ENCODE results near the gene CEP85.
A peak's percentile ranks its signal among the peaks of the same experiment; 100 is the strongest.
"Not testable (repeated sequence)": the region's sequence is repeated elsewhere in the genome, so short reads cannot be mapped to it uniquely, and the experiment has no call there.

Gene CEP85

GRCh38 chr1:26225033-26225831 lies 8.8 kb upstream of the CEP85 start:
- DNase-seq (ENCODE audit: low spot score): peak; percentile 89

DNA sequence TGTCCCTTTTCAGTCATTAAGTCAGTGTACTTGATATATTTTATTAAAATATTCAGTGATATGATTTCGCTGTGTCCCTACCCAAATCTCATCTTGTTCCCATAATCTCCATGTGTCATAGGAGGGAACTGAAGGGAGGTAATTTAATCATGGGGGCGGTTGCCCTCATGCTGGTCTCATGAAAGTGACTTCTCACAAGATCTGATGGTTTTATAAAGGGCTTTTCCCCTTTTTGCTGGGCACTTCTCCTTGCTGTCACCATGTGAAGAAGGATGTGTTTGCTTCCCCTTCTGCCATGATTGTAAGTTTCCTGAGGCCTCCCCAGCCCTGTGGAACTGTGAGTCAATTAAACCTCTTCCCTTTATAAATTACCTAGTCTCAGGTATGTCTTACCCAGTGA lies 3.3 kb upstream of the CEP85 start:
- DNase-seq (ENCODE audit: low spot score): not testable (repeated sequence)

GRCh38 chr1:26234644-26235370 lies 807 bp downstream of the CEP85 start:
- no peak for DNase-seq (ENCODE audit: low spot score)

GRCh38 chr1:26237230-26237966 lies 3.4 kb downstream of the CEP85 start:
- no peak for DNase-seq (ENCODE audit: low spot score)

- no peak for DNase-seq (ENCODE audit: low spot score)
Observed at GRCh38 chr1:26239936-26240335, 5.9 kb downstream of the CEP85 start.

DNA sequence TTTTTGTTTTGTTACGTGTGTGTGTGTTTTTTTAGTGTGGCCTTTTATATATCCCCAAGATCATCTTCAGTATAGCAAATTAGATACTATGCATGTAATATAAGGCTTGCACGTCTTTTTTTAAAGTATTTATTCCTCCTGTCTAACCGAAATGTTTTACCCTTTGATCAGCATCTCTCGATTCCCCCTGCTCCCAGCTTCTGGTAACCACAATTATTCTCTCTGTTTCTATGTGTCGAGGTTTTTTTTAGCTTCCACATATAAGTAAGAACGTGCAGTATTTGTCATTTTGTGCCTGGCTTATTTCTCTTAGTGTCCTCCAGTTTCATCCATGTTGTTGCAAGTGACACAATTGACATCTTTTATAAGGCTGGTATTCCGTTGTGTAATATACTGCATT lies 18.7 kb downstream of the CEP85 start:
- no peak for DNase-seq (ENCODE audit: low spot score)

DNA sequence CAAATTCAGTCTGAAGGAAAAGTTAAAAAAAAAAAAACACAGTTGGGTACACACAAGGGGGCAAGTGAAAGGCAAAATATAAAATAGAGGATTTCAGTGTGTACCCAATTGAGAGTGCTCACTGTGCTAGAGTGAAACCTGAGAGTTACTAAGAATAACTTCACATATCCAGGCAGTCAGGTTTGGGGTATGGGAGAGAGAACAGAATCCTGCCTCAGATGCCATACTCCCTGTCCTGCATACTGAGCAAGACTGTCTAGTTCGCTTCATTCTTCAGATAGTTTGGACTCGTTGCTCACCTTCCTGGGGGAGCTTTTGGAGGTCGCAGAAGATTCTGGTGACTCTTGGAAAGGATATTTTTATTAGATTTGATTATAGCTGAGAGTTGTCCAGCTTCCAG lies 20.4 kb downstream of the CEP85 start:
- DNase-seq (ENCODE audit: low spot score): no peak

DNA sequence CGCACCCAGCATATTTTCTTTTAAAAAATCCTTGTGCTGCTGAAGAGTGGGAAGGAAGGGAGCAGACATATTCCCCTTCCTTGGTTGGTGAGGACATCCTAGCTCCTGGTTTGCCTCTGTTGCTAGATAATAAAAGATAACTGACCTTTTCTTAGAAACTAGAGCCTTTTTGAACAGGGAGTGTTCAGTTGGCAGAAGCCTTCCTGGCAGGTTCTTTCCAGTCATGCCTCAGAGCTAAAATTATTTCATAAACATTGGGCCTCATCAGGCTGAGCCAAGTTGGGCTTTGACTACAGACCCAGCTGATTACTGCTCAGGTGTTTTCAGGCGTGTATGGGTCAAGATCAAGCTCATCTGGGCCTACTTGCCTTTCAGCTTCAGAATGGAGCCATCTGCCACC lies 23.2 kb downstream of the CEP85 start:
- DNase-seq (ENCODE audit: low spot score): no peak

DNA sequence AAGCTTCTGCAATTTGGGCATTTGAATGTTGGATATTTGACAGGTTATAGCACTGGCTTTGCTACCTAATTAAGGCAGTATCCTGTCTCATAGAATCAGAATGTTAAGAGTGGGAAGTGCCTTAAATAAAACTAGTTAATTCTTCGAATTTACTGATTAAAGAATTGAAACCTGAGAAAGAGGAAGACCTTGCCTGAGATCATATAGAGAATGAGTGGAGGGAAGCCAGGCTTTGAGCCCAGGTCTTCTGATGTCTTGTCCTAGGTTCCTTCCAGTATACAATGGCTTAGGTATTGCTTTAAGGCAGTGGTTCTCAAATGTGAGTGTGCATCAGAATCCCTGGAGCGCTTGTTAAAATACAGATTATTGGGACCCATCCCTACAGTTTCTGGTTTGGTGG lies 25.0 kb downstream of the CEP85 start:
- DNase-seq (ENCODE audit: low spot score): no peak

DNA sequence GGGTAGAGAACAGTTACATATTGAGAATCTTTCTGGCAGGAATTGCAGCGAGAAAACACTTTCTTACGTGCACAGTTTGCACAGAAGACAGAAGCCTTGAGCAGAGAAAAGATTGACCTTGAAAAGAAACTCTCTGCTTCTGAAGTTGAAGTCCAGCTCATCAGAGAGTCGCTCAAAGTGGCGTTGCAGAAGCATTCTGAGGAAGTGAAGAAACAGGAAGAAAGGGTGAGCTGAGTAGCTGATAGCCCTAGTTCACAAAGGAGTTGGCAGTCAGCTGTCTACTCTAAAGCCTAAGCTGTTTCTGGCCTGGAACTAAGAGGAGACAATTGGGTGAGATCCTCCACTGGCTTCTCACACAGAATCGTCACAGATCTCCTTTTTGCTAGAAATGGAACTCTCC lies 25.6 kb downstream of the CEP85 start:
- no peak for DNase-seq (ENCODE audit: low spot score)

DNA sequence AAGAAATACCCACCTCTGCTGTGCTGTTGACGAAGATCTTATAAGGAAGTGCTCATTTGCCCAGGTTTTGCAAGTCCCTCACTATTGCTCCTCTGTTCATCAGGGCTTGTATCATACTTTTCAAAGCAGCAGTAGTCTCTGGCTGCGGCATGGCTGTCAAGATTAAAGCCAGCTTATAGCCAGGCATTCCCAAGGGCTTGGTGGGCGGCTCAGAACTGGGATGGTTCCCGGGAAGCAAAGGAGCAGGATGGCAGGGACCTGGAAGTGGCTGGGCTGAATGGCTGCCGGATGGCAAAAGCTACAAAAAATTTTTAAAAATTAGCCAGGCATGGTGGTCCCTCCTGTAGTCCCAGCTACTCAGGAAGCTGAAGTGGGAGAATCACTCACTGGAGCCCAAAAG lies 29.2 kb downstream of the CEP85 start:
- no peak for DNase-seq (ENCODE audit: low spot score)

DNA sequence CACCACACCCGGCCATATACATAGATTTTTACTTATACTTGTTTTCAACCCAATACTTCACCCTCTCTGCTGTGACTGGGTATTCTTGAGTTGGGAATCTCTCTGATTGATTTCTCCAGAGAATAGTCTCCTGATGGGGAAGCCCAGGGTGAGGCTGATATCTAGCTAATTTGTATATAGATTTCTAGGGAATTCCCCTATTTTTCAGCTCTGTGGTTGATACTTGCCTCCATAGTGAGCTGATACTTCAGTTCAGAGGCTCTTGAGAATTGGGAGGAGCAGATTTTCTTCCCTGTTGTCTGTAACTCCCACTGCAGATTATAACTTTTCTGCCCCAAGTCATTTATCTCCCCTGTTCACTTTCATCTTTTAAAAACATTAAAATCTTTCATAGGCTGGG lies 31.4 kb downstream of the CEP85 start:
- no peak for DNase-seq (ENCODE audit: low spot score)

- no peak for DNase-seq (ENCODE audit: low spot score)
Observed at GRCh38 chr1:26268290-26269197, 34.5 kb downstream of the CEP85 start.

- DNase-seq (ENCODE audit: low spot score): no peak
Observed at GRCh38 chr1:26269198-26269550, 35.2 kb downstream of the CEP85 start.

- no peak for DNase-seq (ENCODE audit: low spot score)
Observed at GRCh38 chr1:26274801-26275425, 40.9 kb downstream of the CEP85 start.

GRCh38 chr1:26275580-26276431 lies 41.8 kb downstream of the CEP85 start:
- DNase-seq (ENCODE audit: low spot score): peak; percentile 81

DNA sequence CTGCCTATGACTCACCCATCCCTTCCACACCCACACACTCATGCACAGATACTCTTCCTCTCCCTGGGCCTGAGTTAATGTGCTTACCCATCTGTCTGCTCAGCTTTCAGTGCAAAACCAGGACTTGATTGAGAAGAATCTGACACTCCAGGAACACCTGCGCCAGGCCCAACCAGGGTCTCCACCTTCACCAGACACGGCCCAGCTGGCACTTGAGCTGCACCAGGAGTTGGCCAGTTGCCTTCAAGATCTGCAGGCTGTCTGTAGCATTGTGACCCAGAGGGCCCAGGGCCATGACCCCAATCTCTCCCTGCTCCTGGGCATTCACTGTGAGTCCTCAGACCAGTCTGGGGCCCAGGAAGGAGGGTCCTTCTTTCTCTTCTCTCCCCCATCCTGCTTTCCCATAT lies 42.4 kb downstream of the CEP85 start:
- DNase-seq (ENCODE audit: low spot score): no peak

DNA sequence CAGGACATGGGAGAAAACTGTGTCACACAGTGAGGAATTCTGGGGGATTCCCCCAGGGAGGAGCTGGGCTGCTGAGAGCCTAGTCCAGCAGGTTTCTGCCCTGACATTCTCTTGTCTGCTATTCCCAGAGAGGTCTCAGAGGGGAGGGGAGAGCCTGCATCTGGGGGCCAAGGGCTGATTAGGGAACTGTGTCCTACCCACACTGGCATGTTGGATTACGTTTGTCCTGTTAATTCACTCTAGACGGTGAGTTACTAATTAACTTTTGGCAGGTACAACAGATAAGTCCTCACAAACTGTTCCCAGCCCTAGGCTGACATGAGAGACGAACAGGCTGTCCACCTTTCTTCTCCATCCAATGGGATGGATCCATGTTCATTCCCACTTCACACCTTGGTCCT lies 43.3 kb downstream of the CEP85 start:
- DNase-seq (ENCODE audit: low spot score): no peak

GRCh38 chr1:26277719-26278118 lies 43.7 kb downstream of the CEP85 start:
- DNase-seq (ENCODE audit: low spot score): no peak

GRCh38 chr1:26278303-26278702 lies 44.3 kb downstream of the CEP85 start:
- DNase-seq (ENCODE audit: low spot score): no peak

Data from ecto neural progenitor cell (in vitro differentiated cells).